Measurements from ENCODE around the gene RNU2-1.
A peak's percentile ranks its signal among the peaks of the same experiment; 100 is the strongest.

Gene RNU2-1

DNA sequence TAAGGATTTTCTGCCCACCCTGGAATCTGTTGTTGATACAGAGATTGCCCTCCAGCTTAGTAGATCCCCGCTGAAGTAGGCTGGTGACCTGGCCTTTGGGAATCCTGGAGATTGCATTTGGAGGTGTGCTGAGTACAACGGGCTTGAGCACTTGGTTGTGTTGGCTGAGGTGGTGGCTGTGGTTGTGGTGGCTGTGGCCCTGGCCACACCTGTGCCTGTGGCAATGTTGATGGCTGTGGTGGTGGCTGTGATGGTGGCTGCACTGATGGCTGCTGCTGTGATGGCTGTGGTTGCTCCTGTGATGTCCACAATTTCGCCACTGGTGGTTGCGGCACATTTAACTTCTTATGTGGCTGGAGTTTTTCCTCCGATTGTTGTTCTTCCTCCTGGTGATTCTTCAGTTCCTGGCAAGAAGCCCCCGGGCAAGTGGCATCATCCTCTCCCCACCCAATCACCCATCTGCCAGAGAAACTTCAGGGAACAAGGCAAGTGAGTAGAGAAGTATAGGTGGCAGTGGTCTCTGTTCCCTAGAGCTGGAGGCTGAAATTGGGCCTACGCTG is 9.6 kb downstream of the RNU2-1 start:
- in situ Hi-C loops (cut with HindIII; ENCODE audit: low pct_unique_long_range_greater_than_20kb, low sequenced_read_pairs): no loop called here
- TF ChIP-seq JUND (IDR thresholded peaks at IDR 0.05; ENCODE audit: low read depth): no peak
- DNase-seq (ENCODE audit: low read depth in 1 of 2, low spot score in 1 of 2): no peak

DNA sequence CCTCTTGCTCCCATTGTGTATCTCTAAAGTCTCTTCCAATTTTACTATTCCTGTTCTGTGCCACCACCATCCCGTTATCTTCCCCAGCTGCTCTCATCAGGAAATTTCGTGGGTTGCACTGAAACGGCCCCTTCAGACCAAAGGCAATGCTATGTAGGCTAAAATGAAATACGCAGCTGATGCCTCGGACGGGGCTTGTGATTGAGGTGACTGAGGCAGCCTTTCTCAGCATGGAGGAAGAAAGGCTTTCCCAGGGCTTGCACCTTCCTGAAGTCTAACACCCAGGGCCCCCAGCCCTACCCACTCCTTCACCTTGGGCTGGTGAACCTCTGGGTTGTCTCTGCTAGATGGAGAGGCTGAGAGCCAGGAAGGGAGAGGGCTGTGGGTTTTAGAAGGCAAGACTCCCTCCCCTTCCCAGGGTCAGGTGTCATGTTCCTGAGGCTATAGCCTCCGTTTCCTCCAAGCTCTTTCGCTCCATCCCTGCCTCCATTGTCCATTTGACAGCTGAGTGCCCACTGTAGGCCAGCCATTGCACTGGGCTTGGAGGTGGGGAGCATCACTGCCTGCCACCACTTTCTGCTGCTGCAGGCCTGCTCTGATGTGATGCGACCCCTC is 13.2 kb downstream of the RNU2-1 start:
- no peak for TF ChIP-seq JUND (IDR thresholded peaks at IDR 0.05; ENCODE audit: low read depth)
- in situ Hi-C loops (cut with HindIII; ENCODE audit: low pct_unique_long_range_greater_than_20kb, low sequenced_read_pairs): no loop called here
- no peak for DNase-seq (ENCODE audit: low read depth in 1 of 2, low spot score in 1 of 2)

DNA sequence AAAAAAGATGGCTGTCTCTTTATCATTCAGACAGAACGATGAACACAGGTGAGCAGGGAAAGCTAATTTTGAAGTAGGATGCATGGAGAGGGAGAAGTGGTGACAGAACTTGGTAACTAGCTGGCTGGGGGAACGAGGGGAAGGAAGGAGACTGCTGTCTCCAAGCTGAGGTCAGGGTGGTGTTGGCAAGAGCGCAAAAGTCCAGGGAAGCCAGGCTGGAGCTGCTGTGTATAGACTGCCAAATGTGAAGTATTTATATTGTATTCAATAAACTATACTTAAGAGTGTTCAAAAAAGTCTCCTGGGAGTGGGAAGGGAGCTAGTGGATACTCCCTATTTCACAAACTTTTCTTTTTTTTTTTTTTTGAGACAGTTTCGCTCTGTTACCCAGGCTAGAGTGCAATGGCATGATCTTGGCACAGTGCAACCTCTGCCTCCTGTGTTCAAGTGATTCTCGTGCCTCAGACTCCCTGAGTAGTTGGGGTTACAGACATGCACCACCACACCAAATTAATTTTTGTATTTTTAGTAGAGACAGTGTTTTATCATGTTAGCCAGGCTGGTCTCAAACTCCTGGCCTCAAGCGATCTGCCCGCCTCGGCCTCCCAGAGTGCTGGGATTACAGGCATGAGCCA is 13.9 kb downstream of the RNU2-1 start:
- no peak for TF ChIP-seq JUND (IDR thresholded peaks at IDR 0.05; ENCODE audit: low read depth)
- DNase-seq (ENCODE audit: low read depth in 1 of 2, low spot score in 1 of 2): no peak
- in situ Hi-C loops (cut with HindIII; ENCODE audit: low pct_unique_long_range_greater_than_20kb, low sequenced_read_pairs): no loop called here

DNA sequence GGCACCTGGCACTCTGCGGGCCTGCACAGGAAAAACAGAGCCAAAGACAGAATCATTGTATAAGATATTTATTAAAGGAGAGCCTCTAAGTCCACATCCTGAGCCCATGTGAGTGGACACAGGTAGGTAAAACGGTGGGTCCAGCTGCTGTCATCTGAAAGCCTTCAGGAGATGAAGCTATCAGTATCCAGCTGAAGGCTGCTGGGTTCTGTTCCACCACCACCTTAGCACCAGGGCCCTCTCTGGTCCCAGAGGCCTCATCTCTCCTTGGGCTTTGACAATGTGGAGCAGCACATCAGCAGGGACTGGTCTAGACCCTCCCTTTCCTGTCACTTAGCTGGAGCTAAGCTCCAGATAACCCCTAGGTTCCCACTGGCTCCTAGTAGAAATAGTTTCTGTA is 14.8 kb downstream of the RNU2-1 start:
- no peak for DNase-seq (ENCODE audit: low read depth in 1 of 2, low spot score in 1 of 2)
- TF ChIP-seq JUND (IDR thresholded peaks at IDR 0.05; ENCODE audit: low read depth): no peak
- in situ Hi-C loops (cut with HindIII; ENCODE audit: low pct_unique_long_range_greater_than_20kb, low sequenced_read_pairs): no loop called here

DNA sequence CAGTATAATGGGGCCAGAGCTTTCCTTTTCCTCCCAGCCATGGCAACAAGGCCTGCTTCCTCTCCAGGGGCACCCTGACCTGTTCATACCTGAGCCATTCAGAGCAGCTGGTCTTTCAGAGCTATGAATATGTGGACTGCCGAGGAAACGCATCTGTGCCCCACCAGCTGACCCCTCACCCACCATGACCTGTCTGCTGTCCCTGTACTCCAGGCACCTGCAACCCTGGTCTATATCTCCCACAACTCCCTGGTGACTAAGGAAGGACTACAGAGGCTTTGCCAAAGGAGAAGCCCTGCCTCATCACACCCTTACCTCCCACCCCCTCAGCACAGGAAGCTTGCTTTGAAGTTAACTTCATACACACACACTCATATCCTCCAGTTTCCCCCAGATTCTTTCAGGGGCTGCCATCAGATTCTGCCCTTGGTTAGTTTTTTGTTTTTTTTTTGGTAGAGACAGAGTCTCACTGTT is 16.1 kb downstream of the RNU2-1 start:
- in situ Hi-C loops (cut with HindIII; ENCODE audit: low pct_unique_long_range_greater_than_20kb, low sequenced_read_pairs): no loop called here
- no peak for TF ChIP-seq JUND (IDR thresholded peaks at IDR 0.05; ENCODE audit: low read depth)
- no peak for DNase-seq (ENCODE audit: low read depth in 1 of 2, low spot score in 1 of 2)

DNA sequence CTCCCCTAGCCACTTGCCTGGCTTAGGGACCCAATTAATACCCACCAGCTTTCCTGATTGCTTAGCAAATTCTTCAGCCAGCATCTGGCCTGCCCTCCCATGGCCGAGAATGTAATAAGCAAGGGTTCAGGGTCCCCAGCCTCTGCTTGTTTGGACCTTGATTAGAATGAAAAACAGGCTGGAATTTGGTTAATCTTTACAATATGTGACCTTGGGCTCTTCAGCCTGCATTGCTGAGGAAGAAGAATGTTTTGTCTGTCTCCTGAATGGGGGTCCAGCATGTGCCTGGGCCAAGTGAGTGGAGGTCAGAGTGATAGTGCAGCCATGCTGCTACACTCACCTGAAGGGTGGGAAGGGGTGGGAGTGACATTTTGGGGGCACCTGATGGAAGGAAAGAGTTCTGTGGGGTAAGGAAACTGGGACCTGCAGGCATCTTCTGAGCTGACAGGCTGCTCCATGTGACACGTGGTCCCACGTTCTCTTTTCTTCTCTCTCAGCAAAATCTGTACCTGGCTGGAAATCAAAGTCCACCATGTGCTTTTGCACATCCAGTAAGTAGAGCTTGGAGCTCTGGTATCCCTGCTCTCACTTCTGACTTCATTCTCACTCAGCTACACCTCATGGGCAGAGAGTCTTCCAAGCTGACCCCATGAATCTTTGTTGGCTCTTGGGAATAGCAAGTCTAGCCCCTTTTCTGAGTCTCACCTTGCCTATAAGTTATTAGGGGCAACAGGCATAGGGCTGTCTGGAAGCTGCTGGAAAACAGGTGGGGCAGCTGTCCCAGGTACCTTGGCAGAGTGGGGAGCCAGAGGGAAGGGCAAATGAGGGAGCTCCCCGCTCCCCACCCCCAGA is 16.8 kb downstream of the RNU2-1 start:
- in situ Hi-C loops (cut with HindIII; ENCODE audit: low pct_unique_long_range_greater_than_20kb, low sequenced_read_pairs): no loop called here
- DNase-seq (ENCODE audit: low read depth in 1 of 2, low spot score in 1 of 2): no peak
- TF ChIP-seq JUND (IDR thresholded peaks at IDR 0.05; ENCODE audit: low read depth): no peak

DNA sequence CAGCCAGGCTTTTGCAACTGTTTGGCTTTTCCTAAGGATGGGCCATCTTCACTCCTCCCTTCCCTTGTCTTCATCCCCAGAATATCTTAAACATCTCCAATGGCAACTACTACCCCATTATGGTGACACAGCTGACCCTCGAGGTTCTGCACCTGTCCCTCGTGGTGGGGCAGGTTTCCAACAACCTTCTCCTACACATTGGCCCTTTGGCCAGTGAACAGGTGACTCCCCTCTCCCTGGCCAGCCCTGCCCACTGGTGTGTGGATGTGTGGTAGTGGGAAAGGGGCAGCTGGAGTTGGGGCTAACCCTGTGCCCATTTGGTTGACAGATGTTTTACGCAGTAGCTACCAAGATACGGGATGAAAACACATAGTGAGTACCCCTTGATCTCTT is 17.4 kb downstream of the RNU2-1 start:
- in situ Hi-C loops (cut with HindIII; ENCODE audit: low pct_unique_long_range_greater_than_20kb, low sequenced_read_pairs): no loop called here
- TF ChIP-seq JUND (IDR thresholded peaks at IDR 0.05; ENCODE audit: low read depth): no peak
- no peak for DNase-seq (ENCODE audit: low read depth in 1 of 2, low spot score in 1 of 2)

DNA sequence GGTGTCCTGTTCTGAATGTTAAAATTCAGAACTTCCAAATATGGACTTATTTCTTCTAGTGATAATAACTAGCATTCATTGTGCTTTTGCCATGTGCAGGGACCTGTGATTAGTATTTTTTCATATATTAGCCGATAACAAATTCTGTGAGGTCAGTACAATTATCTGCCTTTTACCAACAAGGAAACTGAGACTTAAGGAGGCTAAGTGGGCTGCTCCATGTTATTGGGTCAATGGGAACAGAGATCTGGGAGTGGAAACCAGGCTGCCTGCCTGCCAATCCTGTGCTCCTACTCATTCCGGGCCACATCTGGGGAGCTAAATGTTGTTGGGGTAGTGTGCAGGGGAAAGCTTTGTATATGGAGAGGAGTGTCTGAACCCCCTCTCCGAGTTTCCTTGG is 18.4 kb downstream of the RNU2-1 start:
- DNase-seq (ENCODE audit: low read depth in 1 of 2, low spot score in 1 of 2): no peak
- in situ Hi-C loops (cut with HindIII; ENCODE audit: low pct_unique_long_range_greater_than_20kb, low sequenced_read_pairs): no loop called here
- TF ChIP-seq JUND (IDR thresholded peaks at IDR 0.05; ENCODE audit: low read depth): no peak

DNA sequence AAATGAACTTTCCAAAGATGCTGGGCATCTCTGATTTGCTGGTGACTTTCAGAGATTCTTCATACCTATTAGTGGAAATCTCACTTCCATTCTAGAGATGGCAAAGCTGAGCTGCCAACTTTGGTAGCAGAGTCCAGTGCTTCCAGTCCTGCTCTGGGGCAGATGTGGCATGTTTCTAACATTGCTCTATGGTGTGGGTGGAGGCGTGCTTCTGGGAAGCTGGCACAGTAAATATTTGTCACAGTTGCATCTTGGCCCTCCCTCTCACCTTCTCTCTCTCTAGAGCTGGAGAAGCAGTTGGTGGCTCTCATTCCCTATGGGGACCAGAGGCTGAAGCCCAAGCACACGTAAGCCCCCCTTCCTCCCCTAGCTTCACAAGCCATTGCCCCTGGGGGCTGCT is 20.2 kb downstream of the RNU2-1 start:
- TF ChIP-seq JUND (IDR thresholded peaks at IDR 0.05; ENCODE audit: low read depth): no peak
- peak in 1 of 2 experiments; percentile 45 for DNase-seq (ENCODE audit: low read depth in 1 of 2, low spot score in 1 of 2)
- in situ Hi-C loops (cut with HindIII; ENCODE audit: low pct_unique_long_range_greater_than_20kb, low sequenced_read_pairs): no loop called here

DNA sequence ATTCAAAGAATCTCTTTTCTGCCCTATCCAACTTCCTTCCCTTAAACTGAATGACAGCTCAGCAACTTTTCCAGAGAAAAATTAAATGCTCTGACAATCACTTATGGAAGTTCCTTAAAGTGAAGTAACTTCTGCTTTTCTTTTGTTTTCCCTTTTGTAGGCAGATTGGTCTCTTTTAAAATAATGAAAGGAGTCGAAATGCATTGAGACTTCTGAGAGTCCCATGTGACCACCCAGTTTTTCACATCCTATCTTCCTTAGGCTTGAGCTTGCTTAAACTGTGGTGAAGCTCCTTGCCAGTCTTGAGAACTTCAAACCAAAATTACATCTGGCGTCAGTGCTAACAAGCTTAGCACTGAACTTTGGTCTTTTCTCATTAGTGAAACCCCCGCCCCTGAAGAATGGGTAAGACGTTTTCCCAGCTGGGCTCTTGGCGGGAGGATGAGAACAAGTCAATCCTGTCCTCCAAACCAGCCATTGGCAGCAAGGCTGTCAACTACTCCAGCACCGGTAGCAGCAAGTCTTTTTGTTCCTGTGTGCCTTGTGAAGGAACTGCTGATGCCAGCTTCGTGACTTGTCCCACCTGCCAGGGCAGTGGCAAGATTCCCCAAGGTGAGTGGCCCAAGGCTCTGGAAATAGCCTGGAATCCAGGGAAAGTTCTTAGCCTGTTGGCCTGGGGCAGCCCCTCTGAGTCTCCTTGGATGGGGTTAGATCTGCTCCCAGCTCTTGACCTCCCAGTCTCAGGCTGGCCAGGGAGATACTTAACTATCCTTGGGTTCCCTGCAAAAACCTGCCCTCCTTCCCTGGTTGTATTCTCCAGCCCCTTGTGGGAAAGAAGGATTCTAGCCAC is 20.9 kb downstream of the RNU2-1 start:
- DNase-seq (ENCODE audit: low read depth in 1 of 2, low spot score in 1 of 2): peak in 1 of 2 experiments; percentile 60
- in situ Hi-C loops (cut with HindIII; ENCODE audit: low pct_unique_long_range_greater_than_20kb, low sequenced_read_pairs): no loop called here
- no peak for TF ChIP-seq JUND (IDR thresholded peaks at IDR 0.05; ENCODE audit: low read depth)

DNA sequence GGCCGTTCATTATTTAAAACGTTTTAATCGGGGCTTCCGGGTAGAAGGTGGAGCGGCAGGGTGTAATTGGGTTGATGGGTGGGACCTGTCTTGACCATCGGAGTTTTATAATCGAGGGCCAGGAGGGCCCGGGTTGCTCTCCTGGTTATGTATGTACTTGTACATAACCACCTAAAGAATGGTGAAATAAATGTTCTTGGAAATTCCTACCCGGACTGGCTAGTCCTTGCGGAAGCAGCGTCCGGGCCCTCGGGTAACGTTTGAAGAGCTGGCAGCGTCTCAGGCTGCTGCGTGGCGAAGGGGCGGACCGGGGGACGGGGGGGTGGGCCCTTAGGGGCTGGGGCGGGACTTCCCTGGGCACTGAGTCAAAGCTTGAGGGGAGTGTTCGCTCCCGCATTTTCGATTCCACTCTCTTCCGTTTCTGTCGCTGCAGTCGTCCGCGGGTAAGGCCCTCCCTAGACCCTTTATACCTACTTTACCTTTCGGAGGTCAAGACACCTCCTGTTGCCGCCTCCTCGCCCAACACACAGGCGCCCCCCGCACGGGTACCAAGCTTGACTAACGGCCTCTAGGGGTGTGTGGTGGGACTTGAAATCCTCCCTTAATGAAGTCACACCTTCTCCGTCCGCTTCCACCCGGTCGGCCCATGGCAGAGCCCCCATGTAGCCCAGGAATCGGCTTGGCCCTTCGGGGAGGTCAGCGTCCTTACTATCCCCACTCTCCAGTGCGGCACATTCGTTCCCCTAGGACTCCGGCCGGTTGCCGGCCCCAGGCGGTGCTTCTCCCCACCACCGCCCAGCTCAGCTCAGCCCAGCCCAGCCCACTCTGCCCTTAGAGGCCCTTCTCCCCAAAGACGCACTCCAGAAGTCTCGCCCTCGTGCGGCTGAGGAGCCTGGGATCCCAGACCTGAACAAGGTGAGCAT is 22.0 kb downstream of the RNU2-1 start, which contains the start of gene TMEM106A:
Gene TMEM106A (plus strand): TSS at position 396 of the 923 bp plus-strand sequence. CDS start 1,167 bp downstream, outside the sequence.
- peak; percentile 79 to 95 for DNase-seq (ENCODE audit: low read depth in 1 of 2, low spot score in 1 of 2)

More for the DNA sequence above, 22.0 kb downstream of the RNU2-1 start, which contains the start of gene TMEM106A:
- no peak for TF ChIP-seq JUND (IDR thresholded peaks at IDR 0.05; ENCODE audit: low read depth)
- in situ Hi-C loops (cut with HindIII; ENCODE audit: low pct_unique_long_range_greater_than_20kb, low sequenced_read_pairs): no loop called here
